Cardiac septum (tissue), 1 donor: Measurements from ENCODE around the gene ZNF777. TPM values are rescaled to one million over a fixed set of nuclear protein-coding genes. Genes with fewer than 3 reads are reported as not detected.
"Not testable (repeated sequence)": the region's sequence is repeated elsewhere in the genome, so short reads cannot be mapped to it uniquely, and the experiment has no call there.

Experiments used
- DNase-seq: peaks from one replicate; pipeline ENCODE4 v3.0.0-alpha.2; 2020; ENCODE audit warnings: low spot score
- intact Hi-C: fragments of 100-400 bp; cut with DNase I; formaldehyde crosslinking; loops from one replicate; pipeline ENCODE4 v1.14.0; 2022
- long read RNA-seq: library from polyadenylated mRNA; unstranded; transcript quantifications from one replicate; pipeline ENCODE4 v2.0.0, GENCODE V29; 2021
- total RNA-seq: library from RNA; stranded (reverse); fragmentation: NEBNext Ultra II Directional; extraction: Animal tissue kit (Norgen Biotek cat#: 25700); gene quantifications from one replicate; pipeline ENCODE4 v1.2.1, GENCODE V29; 2021
- donor health status: DM: no; HTN: no; CAD: no.

ZNF777 gene
- total RNA-seq, result 7.6 TPM
- long read RNA-seq, partial matches to known transcripts, result 3 of 10 reads
- long read RNA-seq, other reads (novel, unspliced or antisense), result 7 of 10 reads

DNA sequence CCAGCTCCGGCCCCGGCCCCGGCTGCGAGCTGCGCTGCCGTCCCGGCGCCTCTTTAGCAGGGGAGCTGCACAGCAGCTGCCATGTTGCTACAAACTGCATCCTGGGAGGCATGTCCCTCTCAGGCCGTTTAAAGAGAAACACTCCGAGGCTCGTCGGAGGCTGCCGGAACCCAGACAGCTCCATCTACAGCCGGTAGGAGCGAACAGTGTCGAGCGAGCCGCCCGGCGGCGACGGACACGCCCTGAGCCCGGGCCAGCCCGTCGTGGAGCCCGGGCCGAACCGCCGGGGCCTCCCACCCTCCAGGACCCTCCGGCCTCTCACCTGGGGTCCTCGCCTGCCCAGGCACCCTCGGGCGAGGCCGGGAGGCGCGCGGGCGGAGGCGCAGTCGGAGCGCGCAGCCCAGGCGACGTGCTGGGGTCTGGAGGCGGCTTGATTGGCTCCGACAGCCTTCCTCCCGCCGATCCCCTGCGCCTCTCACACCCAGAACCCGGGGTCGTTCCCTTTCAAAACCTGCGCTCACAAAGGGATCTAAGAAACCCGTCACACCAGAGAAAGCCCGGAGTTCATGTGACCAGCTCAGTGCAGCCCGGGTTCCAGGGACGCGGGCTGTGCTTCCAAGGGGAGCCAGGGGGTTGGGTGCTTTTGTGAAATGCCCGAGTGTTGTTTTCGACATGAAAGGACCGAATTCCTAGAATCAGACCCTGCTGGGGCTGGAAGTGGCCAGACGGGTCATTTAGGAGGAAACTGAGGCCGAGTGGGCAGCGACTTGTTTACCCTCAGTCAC lies at the start of gene ZNF777:
Gene ZNF777, minus strand, starts transcription at position 570 of the 785 bp plus-strand sequence. CDS start 5,040 bp downstream, outside the sequence.
- peak; percentile 92 for DNase-seq
- intact Hi-C loops, result no loop called here

DNA sequence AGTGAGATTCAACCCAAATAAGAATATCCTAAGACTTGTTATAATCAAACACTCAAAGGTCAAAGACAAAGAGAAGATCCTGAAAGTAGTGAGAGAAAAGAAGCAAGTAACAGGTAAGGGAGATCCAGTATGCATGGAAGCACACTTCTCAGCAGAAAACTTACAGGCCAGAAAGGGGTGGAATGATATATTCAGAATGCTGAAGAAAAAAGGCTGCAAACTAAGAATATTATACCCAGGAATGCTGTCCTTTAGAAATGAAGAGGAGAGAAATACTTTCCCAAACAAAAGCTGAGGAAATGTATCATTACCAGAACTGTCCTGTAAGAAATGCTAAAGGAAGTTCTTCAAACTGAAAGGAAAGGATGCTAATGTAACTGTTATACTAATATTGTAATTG lies 49.4 kb upstream of the ZNF777 start:
- no peak for DNase-seq
- intact Hi-C loops, result no loop called here

DNA sequence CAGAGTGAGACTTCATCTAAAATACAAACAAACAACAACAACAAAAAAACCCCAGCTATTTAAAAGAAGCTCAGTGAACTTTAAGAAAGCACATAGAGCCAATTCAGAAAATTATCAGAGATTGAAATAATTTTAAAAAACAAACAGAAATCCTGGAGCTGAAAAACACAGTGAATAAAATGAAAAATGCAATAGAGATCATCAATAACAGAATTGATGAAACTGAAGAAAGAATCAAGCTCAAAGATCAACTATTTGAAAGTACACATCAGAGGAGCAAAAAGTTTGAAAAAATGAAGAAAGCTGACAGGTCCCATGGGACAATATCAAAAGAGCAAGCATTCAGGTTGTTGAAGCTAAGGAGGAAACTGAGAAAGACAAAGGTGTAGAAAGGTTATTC lies 48.9 kb upstream of the ZNF777 start:
- intact Hi-C loops, result no loop called here
- DNase-seq, result no peak

DNA sequence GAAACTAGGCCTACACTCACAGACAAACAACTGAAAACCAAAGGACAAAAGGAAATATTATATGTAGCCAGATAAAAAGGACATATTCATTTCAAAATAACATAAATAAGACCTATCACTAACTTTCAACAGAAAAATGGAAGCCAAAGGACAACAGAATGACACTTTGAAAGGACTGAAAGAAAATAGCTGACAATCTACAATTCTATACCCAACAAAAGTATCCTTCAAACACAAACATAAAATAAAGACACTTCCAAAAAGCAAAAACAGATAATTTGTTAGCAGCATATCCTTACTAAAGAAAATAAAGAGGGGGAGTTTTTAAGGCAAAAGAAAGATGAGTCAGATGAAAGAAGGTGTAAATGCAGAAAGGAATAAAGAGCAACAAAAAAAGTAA lies 44.7 kb upstream of the ZNF777 start:
- DNase-seq, result no peak
- intact Hi-C loops, result no loop called here

DNA sequence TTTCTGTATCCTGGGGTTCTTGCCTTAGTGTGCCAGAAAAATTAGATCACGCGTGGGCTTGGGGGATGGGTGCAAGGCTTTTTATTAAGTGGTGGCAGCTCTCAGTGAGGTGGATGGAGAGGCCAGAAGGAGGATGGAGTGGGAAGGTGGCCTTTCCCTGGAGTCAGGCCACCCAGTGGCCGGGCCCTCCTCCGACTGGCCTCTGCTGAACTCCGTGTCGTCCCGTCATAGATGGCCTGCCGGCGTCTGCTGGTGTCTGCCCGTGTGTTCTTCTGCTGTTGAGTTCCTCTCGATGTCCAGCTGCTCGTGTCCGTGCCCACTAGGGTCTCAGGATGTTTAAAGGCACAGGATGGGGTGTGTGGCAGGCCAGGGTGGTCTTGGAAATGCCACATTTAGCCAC lies 40.8 kb upstream of the ZNF777 start:
- DNase-seq, result no peak
- intact Hi-C loops, result no loop called here

DNA sequence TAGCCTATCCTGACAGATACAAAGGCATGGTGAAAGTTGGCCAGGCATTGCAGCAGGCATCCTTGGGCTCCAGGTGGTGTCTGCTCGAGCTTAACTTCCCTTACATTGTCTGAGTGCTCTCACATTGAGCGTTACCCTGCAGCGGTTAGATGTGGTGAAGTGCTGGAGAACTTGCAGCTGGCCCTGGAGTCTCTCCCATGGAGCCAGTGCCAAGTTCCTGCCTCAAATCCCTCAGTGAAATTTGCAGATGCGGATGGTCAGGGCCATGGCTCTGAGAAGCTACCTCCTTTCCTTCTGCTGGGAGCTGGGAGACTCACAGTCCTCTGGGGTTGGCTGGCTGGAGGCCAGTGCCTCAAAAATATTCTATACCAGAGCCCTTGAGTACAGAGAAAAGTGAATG lies 40.0 kb upstream of the ZNF777 start:
- no peak for DNase-seq
- intact Hi-C loops, result no loop called here

DNA sequence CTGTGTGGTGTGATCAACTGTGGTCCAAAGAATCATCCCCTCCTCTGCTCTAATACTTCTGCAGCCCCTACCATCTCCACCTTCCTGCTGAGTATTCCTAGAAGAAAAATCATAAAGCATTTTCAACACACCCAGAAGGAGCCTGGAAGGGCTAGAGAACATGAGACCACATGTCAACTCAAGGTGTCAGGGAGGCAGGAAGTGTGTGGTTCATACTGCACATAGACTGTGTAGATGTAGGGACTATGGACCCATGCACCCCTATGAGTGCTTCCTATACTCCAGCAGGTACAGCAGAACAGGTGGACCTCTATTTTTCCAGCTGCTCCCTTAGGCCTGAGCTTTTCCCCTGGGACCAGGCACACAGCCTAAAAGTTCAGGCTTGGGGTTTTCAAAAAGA lies 39.3 kb upstream of the ZNF777 start:
- intact Hi-C loops, result no loop called here
- no peak for DNase-seq

DNA sequence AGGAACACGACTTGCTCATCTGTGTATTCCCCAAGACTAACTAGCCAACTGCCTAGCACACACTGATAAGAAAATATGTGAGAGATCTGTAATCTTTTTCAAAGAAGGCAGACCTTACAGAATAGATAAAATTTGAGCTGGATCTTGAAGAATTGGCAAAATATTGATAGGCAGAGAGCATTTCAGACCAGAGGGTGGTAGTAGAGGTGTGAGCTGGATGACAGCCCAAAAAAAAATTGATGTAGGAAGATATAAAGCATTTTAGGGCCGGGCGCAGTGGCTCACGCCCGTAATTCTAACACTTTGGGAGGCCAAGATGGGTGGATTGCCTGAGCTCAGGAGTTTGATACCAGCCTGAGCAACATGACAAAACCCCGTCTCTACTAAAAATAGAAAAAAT lies 37.9 kb upstream of the ZNF777 start:
- intact Hi-C loops, result loop anchor here (10.0 kb wide), 1 partner anchor 234 kb away; the partner anchor contains the start of gene ZNF783

DNA sequence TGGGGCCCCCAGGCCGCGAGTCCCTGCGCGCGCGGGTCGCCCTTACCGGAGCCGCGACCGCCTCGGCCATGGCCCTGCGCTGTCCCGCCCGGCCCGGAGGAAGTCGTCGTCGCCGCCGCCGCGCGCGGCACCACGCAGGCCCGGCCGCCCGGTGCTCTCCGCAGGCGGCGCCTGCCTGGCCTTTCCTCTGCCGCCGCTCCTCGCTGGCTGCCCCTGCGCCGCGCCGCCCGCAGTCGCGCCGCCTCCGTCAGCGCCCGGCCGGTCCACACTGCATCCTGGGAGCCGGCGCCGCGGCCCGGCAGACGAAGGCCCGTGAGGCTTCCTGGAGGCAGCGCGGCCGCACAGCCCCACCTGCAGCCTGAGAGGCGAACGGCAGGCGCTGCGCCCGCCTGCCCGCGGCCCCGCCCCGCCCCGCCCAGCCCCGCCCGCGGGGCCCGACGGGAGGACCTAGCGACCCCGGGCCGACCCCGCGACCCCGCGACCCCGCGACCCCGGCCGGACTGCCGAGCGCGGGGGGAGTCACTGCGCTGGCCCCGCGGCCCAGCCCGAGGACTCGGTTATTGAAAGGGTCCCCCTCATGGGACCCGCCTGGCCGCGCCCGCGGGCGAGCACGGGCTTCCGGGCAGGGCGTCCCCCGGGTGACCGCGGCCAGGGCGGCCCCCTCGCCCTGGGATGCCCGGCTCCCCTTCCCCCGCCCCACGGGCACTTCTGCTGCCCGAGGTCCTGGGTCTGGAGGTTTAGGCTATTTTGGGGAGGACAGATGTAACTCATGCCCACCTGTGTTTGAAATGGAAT lies 36.8 kb upstream of the ZNF777 start, which contains the start of gene ZNF746:
Gene ZNF746, minus strand, starts transcription at position 343 of the 795 bp plus-strand sequence. Its CDS starts 273 bp downstream, at position 70.
- intact Hi-C loops, result loop anchor here (2.0 to 10.0 kb wide), 2 partner anchors 127 to 233 kb away; partner anchors contain the start of gene ZNF783
- DNase-seq, result peak; percentile 91

More for the DNA sequence above, 37.9 kb upstream of the ZNF777 start:
- DNase-seq, result no peak

DNA sequence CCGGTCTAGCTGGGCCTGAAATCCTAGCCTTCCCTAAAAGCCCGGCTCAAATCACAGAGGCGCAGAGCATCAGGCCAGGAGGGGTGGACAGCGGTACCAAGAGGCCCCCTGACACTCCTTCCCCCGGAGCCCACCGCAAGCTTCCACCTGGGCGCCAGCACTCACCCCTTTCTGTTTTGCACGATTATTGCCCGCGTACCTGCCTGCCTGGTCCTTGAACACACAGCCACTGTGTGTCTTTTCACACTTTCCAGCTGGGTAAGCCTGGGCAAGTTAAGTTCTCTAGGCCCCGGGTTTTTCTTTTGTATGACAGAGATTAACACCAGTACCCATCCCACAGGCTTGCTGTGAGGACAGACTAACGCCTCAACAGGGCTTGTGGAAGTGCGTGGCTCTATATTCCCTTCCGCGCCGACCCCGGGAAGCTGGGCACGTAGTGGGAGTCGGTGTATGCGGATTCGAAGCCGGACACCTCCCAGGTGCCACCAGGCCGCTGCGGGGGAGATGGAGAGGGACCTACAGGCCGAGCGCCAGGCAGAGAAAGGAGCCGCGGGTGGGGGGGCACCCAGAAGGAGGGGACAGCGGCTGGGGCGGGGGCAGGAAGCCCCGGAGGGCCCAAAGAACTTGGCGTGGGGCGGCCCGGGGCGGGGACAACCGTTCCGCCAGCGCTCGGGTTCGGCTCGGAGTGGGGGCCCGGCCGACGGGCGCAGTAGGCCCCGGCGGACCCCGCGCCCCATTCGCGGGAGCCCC lies 36.0 kb upstream of the ZNF777 start:
- intact Hi-C loops, result loop anchor here (2.0 to 10.0 kb wide), 2 partner anchors 128 to 232 kb away; partner anchors contain the start of gene ZNF783
- no peak for DNase-seq

DNA sequence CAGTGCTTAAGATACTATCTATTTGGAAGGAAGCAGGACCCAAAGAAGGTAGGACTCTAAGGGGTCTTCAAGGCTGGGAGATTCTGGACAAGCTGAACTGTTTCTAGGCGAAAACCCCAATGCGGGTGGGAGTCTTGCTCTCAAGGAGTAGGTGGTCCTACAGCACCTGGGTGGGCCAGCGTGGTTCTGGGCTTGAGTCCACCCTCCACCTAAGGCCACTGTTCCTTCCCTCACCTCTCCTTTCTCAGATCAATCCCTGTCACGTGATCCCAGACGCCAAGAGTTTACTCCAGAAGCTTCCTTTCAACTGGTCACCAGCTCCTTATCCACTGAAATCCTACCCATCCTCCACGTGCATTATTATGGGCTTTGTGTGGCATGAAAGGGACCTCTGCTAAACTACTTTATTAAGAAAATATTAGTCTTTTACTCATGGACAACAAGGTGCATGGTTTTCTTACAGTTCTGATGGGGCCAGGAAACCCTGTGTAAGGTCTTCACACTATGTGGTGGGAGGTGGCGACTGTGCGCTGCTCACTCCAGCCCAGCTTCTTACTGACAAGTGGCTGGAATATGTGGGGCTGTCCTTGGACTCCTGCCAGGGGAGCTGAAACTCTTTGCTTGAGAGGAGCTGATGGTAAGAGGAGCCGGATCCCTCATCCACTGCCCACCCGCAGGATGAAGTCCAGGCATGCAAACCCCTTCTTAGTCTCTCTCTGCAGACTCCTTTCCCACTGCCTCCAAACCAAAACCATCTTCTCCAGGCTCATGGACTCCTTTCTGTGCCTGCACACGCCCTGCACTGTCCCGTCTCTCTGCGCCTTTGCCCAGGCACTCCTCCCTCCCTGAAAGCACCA lies 35.2 kb upstream of the ZNF777 start:
- intact Hi-C loops, result loop anchor here (2.0 to 10.0 kb wide), 2 partner anchors 129 to 231 kb away; partner anchors contain the start of gene ZNF783

DNA sequence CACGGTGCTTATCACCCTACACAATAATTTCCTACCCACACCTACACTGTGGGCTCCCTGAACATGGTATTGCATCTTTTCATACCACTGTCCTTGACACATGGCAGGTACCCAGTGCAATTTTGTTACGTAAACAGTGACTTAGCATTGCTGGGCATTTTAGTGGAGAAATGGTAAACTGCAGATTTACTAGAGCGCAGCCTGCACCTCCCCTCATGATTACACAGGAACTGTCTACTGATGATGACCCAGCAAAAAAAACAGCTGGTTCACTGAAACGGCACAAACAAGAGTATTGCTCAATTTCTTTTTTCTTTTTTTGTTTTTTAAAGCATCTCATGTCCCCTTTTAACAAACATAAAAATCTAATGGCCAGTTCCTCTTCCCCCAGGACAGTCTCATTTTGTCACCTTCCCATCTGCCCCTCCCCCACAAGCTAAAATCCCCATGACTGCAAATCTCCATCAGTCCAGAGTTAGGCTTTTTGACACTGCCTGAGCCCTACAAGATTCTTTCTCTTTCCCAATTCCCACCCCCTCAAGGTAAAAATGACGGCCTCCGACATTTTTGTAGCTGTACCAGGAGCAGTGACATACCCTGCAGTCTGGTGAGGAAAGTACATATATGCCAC lies 34.0 kb upstream of the ZNF777 start:
- intact Hi-C loops, result loop anchor here (10.0 kb wide), 1 partner anchor 230 kb away; the partner anchor contains the start of gene ZNF783

More for the DNA sequence above, 35.2 kb upstream of the ZNF777 start:
- no peak for DNase-seq

DNA sequence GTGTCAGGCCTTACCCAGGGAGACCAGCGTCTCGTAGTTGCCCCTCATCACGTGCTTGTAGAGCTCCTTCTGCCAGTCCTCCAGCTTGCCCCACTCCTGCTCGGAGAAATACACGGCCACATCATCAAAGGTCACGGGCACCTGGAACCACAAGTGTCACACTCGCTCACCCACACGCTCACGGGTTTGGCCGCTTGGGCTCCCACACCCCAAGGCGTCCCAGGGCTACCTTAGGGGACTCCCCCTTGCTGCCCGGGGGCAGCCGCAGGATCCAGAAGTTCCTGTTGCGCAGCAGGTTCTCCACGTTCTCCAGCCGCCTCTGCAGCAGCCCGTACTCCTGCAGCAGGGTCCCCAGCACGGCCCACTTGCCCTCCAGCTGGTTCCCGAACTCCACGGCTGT lies 33.1 kb upstream of the ZNF777 start:
- DNase-seq, result not testable (repeated sequence)
- intact Hi-C loops, result loop anchor here (10.0 kb wide), 1 partner anchor 229 kb away; the partner anchor contains the start of gene ZNF783

More for the DNA sequence above, 34.0 kb upstream of the ZNF777 start:
- no peak for DNase-seq

DNA sequence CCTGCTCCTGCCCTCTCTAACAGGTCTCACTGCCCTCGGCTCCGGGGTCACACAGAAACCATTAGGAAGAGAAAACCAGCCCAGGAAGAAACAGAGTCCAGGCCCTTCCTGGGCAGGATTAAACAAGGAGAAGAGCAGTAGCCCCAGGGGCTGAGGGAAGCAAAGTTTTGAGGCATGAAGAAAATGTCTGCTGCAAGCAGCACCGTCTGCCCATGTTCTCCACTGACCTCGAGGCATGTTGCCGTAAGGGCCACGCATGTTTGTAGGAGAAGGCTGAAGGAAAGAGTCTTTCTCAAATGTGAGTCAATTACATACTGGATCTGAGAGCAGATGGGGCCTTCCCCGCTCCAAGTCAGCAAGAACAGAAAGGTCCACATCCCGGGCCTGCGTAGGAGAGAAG lies 32.5 kb upstream of the ZNF777 start:
- intact Hi-C loops, result loop anchor here (10.0 kb wide), 1 partner anchor 229 kb away; the partner anchor contains the start of gene ZNF783
- DNase-seq, result no peak

DNA sequence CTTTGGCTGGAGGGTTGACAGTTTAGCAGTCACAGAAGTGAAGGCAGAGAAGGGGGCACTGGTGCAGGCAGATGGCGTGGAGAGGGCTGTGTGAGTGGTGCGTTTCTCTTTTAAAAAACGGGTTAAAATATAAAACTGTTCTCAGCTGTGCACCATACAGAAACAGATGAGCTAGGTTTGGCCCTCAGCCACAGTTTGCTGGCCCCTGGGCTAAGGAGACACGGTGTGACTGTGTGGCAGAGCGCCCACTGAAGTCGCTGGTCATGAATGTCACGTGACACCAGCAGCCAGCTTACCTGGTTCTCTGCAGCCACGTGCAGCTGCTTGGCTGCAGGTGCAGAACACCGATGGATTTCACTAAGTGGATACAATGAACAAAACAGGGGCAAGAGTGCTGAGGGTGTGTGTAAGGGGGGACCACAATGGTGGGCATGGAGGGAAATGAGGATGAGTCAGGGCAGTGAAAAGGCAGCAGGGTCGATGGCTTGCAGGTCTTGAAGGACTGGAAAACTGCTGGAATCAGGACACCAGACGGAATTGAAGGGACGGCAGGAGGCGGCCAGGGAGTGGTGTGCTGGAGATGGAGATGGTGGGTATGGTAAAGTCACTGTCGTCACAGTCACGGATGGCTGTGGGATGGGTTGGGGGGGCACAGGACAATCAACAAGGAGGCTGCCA lies 29.4 kb upstream of the ZNF777 start:
- DNase-seq, result no peak
- intact Hi-C loops, result loop anchor here (10.0 kb wide), 1 partner anchor 225 kb away; the partner anchor contains the start of gene ZNF783

DNA sequence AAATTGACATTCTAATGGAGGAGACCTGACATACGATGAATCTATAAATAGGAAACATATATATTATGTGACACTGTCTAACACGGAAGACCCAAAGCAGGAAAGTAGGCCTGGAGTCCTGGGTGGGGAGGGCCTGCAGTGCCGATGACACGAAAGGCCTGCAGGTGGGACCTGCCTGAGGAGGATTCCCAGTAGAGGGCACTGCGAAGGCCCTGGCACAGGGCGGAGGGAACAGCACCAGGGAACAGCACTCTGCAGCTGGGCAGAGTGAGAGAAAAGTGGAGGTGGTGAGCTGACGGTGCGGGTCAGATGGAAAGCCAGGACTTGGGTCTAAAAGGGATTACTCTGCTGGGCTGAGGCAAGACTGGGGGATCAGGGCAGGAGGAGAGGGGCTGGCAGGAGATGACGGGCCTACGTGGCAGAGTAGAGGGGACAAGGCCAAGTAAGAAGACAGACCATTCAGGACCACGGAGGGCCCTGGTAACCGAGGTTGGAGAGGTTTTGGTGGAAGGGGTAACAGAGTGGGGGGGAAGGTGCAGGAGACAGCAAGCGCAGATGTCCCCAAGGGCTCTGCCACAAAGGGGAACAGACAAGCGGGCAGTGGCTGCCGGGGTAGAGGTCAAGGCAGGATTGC lies 28.6 kb upstream of the ZNF777 start:
- intact Hi-C loops, result loop anchor here (10.0 kb wide), 1 partner anchor 225 kb away; the partner anchor contains the start of gene ZNF783
- no peak for DNase-seq

DNA sequence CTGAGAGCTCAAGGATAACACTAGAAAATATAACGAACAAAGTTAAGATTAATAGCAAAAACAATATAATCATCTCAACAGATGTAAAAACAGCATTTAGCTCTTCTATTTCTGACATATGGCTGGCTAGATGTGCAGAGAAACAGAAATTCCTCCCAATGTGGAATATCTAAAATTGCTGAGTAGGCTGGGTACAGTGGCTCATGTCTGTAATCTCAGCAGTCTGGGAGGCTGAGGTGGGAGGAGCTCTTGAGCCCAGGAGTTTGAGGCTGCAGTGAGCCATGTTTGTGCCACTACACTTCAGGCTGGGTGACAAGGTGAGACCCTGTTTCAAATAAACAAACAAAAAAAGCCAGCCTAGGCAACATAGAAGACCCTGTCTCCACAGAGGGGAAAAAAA lies 18.7 kb upstream of the ZNF777 start:
- DNase-seq, result no peak
- intact Hi-C loops, result no loop called here
